HG02840 (cell line): ENCODE results near the gene DUS1L.
A peak's percentile ranks its signal among the peaks of the same experiment; 100 is the strongest.
"Not testable (repeated sequence)": the region's sequence is repeated elsewhere in the genome, so short reads cannot be mapped to it uniquely, and the experiment has no call there.

Experiments used
- ATAC-seq: cut with Tn5 transposase; IDR thresholded peaks from one replicate; pipeline ENCODE4 v1.9.1; 2021; ENCODE audit warnings: mild to moderate bottlenecking, moderate library complexity, moderate number of reproducible peaks; ENCODE audit not compliant: unreplicated experiment, low FRiP score

DUS1L gene

DNA sequence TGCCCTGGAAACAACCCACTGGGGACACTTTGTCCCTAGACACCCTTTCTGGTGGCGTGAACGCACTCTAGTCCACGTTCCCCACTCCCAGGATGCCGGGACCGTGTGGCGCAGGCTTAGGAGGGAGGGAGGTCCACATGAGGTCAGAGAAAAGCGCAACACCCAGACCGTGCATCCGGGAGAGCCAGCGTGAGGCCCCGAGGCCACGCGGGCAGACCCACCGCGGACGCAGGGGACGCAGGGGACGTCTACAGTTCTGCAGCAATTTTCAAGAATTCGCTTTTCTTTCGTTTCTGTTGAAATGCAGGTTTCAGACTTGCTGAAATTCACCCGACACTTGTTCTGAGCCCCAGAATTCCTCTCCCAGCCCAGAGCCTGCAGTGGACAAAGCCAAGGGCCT, 18.7 kb downstream of the DUS1L start:
- ATAC-seq = no peak

DNA sequence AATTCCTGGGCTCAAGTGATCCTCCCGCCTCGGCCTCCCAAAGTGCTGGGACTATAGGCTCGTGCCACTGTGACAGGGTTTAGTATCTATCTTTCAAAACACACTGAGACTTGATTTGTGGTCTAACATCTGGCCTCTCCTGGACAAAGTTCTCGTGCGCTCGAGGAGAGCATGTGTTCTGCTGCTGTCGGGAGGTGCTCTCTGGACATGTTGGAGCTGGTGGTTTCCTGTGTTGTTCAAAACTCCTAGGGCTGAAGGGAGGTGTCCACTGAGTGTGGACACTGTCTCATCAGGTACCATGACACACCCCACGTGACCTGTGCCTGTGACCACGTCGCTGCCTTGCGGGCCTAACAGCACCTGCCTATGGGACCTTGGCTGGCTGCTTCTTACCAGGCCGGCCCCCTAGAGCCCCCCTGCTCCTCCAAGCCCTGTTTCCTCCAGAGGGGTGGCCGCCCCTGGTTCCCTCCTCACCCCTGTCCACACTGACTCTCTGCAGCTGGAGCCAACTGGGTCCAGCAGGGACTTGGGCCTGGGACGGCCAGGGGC, 19.6 kb downstream of the DUS1L start:
- ATAC-seq = no peak

DNA sequence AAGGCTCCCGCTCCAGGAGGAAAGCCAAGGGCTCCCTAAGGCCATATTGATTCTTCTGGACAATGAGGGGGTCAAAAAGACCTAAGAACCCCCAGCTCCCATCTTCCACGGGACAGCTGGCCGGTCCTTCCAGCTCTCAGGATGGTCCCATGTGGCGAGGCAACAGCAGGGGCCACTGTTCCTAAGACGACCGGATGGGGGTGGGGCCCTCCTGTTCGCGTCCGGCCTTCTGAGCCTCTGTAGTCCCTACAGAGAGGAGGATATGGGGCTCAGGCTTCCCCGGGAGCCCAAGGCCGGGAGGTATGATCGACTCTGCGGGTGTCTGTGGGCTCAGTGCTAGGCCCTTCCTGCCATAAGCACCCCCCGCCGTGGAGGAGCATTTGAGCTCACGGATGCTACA, 22.1 kb downstream of the DUS1L start:
- no peak for ATAC-seq

DNA sequence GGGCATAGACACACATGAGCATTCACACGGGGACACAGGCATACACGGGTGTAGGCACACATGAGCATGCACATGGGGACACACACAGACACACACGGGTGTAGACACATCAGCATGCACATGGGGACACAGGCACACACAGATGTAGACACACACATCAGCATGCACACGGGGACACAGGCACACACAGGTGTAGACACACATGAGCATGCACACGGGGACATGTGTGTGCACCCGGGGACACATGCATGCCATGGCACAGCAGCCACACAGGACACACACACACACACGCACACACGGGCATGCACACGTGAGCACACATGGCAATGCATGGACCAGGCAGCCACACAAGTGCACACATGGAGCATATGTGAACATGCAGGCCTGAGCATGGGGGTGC, 23.0 kb downstream of the DUS1L start:
- ATAC-seq = no peak

DNA sequence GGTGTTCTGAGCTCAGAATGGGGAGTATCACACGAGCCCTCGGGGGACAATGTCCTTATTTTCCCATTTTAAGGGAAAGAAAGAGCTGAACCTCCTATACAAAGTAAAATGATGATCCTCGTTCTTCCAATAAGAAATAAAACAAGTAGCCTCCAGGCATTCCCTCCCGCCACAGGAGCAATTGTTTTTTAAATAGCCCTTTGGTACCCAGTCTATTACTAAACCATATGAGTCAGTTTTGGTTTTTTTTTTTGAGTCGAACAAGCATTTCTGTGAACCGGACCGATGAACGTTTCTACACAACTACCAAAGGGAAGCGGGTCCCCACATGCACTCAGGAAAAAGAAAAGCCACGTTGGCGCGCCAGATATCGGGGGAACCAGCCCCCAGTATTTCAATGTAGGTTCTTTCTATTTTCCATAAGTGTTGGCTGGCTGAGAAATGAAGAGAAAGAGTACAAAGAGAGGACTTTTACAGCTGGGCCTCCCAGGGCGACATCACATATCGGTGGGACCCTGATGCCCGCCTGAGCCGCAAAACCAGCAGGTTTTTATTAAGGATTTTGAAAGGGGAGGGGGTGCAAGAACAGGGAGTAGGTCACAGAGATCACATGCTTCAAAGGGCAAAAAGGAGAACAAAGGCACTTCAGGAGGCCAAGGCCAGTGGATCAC, 24.3 kb downstream of the DUS1L start:
- no peak for ATAC-seq

- no peak for ATAC-seq
Observed at GRCh38 chr17:82039695-82040299, 25.8 kb downstream of the DUS1L start.

GRCh38 chr17:82038796-82039409, 26.7 kb downstream of the DUS1L start:
- not testable (repeated sequence) for ATAC-seq

DNA sequence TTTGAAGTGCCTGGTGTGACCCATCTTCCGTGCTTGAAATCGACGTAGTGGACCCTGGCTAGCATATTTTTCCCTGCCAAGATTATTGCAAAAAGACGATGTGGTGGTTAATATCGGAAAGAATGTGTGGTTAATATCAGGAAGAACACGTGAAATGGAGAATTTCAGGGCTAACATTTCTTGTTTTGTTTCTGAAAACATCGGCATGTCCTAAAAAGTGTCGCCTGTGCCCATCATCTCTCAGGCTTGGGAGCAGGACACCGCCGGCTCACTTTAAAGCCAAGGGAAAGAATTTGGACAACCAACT, 27.8 kb downstream of the DUS1L start:
- ATAC-seq = no peak

DNA sequence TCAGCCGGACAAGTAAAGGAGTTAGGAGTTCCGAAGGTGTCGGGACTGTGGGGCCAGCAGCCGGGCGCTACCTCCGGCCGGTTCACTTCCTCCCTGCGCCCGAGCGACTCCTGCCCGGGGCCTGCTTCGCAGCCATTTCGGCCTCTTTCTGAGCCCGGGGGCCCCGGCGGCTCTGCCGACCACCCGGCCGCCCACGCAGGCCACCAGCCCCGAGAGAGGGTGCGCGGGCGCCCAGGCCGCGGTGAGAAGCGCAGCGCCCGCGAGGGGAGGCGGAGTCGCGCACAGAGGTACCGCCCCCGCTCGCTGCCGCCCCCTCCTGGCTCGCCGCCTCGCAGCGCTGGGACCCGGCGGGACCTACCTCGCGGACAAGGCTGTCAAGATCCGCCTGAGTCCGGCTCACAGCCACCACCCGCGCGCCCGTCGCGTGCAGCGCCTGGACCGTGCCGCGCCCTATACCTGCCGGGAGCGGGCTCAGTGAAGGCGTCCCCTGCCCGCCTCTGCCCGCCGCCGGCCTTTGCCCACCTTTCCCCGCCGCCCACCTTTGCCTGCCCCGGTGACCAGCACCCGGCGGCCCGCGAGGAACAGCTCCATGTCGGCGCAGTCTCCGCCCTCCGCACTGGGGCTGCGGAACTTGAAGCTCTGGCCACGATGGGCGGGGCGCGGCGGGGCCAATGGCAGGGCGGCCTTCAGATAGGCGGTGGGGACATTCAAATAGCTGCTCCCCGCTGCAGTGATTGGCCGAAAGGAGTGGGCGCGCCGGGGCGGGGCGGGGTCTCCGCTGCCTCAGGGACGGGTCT, 28.3 kb downstream of the DUS1L start, which contains the start of gene DCXR:
Gene DCXR (minus strand): TSS at position 606 of the 797 bp plus-strand sequence. CDS start 15 bp downstream, at position 591.
- peak; percentile 83 for ATAC-seq

DNA sequence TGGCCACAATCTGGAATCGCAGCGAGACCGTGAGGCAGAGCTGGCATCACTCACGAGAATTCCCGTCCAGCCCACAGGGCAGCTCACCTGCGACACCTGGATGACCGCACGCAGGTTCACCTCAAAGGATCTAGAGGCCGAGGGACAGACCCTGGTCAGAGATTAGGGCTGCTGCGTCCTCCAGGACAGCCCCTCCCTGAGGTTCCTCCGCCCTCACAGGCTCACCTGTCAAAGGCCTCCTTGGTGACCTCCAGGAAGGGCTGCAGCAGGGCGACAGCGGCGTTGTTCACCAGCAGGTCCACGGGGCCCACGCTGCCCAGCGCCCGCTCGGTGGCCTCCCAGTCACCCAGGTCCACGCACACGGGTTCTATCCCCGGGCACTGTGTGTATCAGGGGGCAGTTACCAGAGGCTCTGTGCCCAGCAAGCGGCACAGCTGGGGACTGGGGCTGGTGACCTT, 28.9 kb downstream of the DUS1L start:
- no peak for ATAC-seq

GRCh38 chr17:82035956-82036633, 29.5 kb downstream of the DUS1L start:
- no peak for ATAC-seq

GRCh38 chr17:82035488-82035887, 30.1 kb downstream of the DUS1L start:
- ATAC-seq = no peak

DNA sequence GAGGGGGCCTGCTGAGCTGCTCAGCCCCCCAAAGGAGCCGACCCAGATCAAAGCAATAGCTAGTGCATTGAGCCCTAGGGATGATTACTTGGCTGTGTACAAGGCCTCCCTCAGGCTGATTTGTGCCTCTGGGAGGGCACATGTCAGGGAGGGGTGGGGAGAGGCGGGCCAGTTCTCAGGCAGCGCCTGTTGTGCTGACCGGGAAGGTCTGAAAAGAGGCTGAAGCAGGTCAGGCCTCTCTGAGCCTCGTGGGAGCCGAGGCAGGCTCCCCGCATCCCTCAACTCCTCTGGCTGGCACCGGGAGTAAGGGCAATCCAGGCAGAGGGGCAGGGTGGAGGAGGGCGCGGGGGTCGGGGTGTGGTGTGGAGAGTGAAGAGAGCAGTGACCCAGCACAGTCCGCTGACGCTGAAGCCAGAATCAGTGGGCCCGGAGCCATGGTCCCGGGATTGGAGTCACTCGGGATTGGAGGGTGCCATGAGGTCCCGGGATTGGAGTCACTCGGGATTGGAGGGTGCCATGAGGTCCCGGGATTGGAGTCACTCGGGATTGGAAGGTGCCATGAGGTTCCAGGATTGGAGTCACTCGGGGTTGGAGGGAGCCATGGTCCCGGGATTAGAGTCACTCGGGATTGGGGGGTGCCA, 31.1 kb downstream of the DUS1L start:
- ATAC-seq = no peak

- no peak for ATAC-seq
Observed at GRCh38 chr17:82033359-82034085, 32.1 kb downstream of the DUS1L start.

DNA sequence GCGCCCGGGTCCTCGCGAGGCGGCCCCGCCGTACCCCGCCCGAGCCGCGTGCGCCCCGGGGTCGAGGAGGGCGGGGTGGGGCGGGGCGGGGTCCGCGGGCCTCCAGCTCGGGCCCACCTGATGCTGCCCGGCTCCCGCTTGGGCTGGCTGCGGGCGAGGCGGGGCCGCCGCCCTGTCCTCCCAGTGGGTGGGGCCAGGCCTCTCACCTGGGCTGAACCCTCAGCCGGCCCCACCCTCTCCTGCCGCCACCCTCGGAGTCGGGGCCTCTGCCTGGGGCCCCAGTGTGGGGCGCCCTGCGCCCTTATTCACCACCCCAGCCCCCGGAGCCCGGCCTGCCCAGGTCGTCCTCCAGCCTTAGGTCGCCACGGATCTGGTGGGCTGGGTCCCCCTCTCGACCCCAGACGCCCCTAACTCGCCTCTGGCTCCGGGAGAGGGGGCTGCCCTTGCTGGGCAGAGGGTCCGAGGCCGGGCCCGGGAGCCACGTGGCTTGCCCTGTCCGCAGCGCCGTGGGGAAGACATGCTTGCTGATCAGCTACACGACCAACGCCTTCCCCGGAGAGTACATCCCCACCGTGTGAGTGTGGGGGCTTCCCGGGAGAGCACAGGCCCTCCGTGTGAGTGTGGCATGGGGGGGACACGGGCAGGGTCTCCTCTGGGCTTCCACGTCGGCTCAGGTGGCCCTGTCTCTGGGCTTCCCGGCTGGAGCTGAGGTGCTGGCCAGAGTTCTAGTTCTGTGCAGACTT, 33.5 kb downstream of the DUS1L start:
- no peak for ATAC-seq

DNA sequence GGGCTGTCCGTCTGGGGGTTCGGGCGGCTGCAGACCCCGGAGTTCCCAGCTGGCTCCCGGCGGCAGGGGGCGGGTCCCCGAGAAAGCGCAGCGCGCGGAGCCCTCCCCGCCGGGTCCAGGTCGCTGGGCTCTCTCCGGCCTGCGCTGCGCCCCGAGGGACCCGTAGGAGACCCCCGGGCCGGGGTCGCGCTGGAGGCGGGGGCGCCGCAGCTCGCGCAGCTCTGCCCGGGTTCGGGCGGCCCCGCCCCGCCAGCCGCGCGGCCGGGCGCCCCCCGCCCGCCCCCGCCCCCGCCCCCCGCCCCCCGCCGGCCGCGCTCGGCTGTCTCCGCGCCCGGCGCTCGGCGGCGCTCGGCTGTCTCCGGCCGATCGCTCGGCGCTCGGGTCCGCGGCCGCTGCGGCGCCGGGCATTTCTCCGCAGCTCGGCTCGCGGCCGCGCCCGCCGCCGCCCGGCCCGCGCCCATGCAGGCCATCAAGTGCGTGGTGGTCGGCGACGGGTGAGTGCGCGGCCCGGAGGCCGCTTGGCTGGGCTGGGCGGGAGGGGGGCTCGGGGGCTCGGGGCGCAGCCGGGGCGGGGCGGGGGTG, 34.2 kb downstream of the DUS1L start, which contains the start of gene RAC3:
Gene RAC3 (plus strand): TSS at position 376 of the 582 bp plus-strand sequence. CDS start 84 bp downstream, at position 460.
- no peak for ATAC-seq

- ATAC-seq = no peak
Observed at GRCh38 chr17:82030470-82031302, 34.9 kb downstream of the DUS1L start.
